Transverse colon (tissue), 4 donors: Measurements from ENCODE around the gene NUP153.

Experiments used
- EP300 ChIP-seq: sonication (generic); formaldehyde crosslinking; IDR thresholded peaks from one replicate; pipeline ENCODE4 v1.6.1; 2017; ENCODE audit warnings: antibody characterized with exemption, low read depth
- POLR2A ChIP-seq: fragments of 450-650 bp; IDR thresholded peaks from one replicate; pipeline ENCODE4 v1.6.1; 2016; ENCODE audit warnings: antibody characterized with exemption, mild to moderate bottlenecking, moderate library complexity
- POLR2AphosphoS5 ChIP-seq, 3 donors: sonication (generic); formaldehyde crosslinking; IDR thresholded peaks; one replicate each; pipeline ENCODE4 v1.6.1; 2016; ENCODE audit warnings: antibody characterized with exemption in 3 of 3
- TF ChIP-seq, protein P1 (sequence below), 5 experiments: fragments of 200-600 bp in 3 of 5; fragments of 450-650 bp in 2 of 5; sonication (generic) in 3 of 5; IDR thresholded peaks; 1 replicate in 2 of 5; 2 replicates in 3 of 5; pipeline ENCODE4 v1.5.1; 2016 to 2017; ENCODE audit warnings: antibody characterized with exemption in 5 of 5, inconsistent platforms in 3 of 5, mild to moderate bottlenecking in 2 of 5, moderate library complexity in 1 of 5

DNA sequence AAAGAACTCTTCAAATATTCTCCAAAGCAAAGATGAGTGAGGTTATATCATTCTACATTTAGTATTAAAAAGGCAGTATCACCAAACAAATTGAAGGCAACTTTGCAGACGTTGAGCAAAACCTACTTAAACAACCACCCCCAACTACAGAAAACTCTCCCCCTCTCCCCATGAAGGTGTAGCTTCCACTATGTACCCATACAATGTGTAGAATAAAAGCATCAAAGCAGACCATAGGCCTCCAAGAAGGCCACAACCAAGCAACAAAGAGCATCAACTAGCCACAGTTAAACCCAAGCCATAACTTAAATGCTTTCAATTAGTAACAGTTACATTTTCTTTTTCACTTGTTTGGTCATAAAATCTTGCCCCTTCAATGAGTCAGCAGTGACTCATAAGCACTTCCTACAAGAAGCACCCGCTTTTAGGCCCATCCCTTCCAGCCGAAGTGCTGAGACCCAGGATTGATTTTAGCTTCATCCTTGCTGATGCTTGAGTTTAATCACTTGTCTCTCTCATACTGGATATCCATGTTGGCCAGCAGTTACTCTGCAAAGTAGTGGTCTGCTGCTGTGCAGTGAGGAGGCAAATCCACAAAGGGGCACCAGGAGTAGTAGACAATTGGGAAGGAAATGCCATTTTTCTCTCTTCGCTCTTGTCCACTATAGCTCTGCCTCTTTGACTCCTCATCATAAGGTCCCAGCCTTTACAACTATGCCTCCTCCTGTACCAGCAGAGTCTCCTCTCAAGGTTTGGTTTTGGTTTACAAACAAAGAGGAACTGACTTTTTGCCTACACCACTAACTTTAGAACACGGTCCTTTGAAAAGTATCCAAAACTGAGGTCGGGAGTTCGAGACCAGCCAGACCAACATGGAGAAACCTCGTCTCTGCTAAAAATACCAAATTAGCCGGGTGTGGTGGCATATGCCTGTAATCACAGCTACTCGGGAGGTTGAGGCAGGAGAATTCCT is 8.4 kb upstream of the NUP153 start:
- TF ChIP-seq, protein P1, sequence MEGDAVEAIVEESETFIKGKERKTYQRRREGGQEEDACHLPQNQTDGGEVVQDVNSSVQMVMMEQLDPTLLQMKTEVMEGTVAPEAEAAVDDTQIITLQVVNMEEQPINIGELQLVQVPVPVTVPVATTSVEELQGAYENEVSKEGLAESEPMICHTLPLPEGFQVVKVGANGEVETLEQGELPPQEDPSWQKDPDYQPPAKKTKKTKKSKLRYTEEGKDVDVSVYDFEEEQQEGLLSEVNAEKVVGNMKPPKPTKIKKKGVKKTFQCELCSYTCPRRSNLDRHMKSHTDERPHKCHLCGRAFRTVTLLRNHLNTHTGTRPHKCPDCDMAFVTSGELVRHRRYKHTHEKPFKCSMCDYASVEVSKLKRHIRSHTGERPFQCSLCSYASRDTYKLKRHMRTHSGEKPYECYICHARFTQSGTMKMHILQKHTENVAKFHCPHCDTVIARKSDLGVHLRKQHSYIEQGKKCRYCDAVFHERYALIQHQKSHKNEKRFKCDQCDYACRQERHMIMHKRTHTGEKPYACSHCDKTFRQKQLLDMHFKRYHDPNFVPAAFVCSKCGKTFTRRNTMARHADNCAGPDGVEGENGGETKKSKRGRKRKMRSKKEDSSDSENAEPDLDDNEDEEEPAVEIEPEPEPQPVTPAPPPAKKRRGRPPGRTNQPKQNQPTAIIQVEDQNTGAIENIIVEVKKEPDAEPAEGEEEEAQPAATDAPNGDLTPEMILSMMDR (IDR thresholded peaks at IDR 0.05), result no peak
- no peak for TF ChIP-seq POLR2AphosphoS5 (IDR thresholded peaks at IDR 0.05)
- no peak for TF ChIP-seq POLR2A
- no peak for TF ChIP-seq EP300
